ENCODE measurements around the gene IL6ST. TPM values are rescaled to one million over a fixed set of nuclear protein-coding genes. Genes with fewer than 3 reads are reported as not detected.

The IL6ST gene
- polyA plus RNA-seq, 1 donor (not counting 4 experiments of a cell fraction or from before 2014, with no cell fraction given) = 41.3 TPM

DNA sequence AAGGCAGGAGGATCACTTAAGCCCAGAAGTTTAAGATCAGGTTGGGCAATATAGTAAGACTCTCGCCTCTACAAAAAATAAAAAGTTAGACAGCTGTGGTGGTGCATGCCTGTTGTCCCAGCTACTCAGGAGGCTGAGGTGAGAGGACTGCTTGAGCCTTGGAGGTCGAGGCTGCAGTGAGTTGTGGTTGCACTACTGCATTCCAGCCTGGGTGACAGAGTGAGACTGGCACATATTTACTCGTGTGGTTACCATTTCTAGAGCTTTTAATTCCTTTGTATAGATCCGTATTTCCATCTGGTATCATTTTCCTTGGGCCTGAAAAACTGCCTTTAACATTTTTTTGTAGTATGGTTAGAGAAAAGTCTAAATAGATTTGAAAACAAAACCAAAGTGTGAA is 7.8 kb downstream of the IL6ST start:
- TF ChIP-seq EZH2 (IDR thresholded peaks at IDR 0.05; ENCODE audit: low read length) = no peak
- TF ChIP-seq, protein P1, sequence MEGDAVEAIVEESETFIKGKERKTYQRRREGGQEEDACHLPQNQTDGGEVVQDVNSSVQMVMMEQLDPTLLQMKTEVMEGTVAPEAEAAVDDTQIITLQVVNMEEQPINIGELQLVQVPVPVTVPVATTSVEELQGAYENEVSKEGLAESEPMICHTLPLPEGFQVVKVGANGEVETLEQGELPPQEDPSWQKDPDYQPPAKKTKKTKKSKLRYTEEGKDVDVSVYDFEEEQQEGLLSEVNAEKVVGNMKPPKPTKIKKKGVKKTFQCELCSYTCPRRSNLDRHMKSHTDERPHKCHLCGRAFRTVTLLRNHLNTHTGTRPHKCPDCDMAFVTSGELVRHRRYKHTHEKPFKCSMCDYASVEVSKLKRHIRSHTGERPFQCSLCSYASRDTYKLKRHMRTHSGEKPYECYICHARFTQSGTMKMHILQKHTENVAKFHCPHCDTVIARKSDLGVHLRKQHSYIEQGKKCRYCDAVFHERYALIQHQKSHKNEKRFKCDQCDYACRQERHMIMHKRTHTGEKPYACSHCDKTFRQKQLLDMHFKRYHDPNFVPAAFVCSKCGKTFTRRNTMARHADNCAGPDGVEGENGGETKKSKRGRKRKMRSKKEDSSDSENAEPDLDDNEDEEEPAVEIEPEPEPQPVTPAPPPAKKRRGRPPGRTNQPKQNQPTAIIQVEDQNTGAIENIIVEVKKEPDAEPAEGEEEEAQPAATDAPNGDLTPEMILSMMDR (optimal IDR thresholded peaks at IDR 0.05 in 1 of 3, IDR thresholded peaks at IDR 0.05 in 1 of 3, conservative IDR thresholded peaks at IDR 0.05 in 1 of 3; ENCODE audit: extremely low read depth in 1 of 3, insufficient read depth in 2 of 3, low read length in 3 of 3) = no peak
- Histone ChIP-seq H2AFZ (ENCODE audit: control insufficient read depth, low read length) (no peak overlapping the region), H3K79me2 (ENCODE audit: control insufficient read depth, insufficient read depth, low read length) (peaks cover 55% of the 10 kb centered on the region), H3K4me3 (ENCODE audit: control insufficient read depth in 2 of 3, extremely low read depth in 1 of 3, insufficient read depth in 2 of 3, low read depth in 1 of 3, low read length in 3 of 3) (no peak overlapping the region), H3K27ac (ENCODE audit: control insufficient read depth, insufficient read depth, low read length) (no peak overlapping the region), H4K20me1 (ENCODE audit: control insufficient read depth, extremely low read depth, insufficient read depth, low read length) (no peaks in the 10 kb centered on the region), H3K27me3 (ENCODE audit: control insufficient read depth, extremely low read depth, insufficient read depth, low read length) (no peaks in the 10 kb centered on the region), H3K4me1 (ENCODE audit: control insufficient read depth, extremely low read depth, insufficient read depth, low read length) (peaks cover 1% of the 10 kb centered on the region), H3K36me3 (ENCODE audit: control insufficient read depth in 2 of 2, extremely low read depth in 1 of 2, insufficient read depth in 2 of 2, low read length in 2 of 2) (peaks cover 0 to 10% of the 10 kb centered on the region in 2 experiments), H3K4me2 (ENCODE audit: control insufficient read depth, extremely low read depth, insufficient read depth, low read depth, low read length) (no peak overlapping the region), H3K9ac (ENCODE audit: control insufficient read depth, extremely low read depth, insufficient read depth, low read length) (no peak overlapping the region), H3K9me1 (ENCODE audit: control insufficient read depth, extremely low read depth, insufficient read depth, low read length) (no peaks in the 10 kb centered on the region), H3K9me3 (ENCODE audit: control insufficient read depth, low read depth, low read length) (no peaks in the 10 kb centered on the region)
- FAIRE-seq (no peak), DNase-seq (ENCODE audit: low read depth, low spot score) (no peak)
- dilution Hi-C loops (cut with MboI; ENCODE audit: extremely low pct_ligation_motif_present, low sequenced_read_pairs) = no loop called here

DNA sequence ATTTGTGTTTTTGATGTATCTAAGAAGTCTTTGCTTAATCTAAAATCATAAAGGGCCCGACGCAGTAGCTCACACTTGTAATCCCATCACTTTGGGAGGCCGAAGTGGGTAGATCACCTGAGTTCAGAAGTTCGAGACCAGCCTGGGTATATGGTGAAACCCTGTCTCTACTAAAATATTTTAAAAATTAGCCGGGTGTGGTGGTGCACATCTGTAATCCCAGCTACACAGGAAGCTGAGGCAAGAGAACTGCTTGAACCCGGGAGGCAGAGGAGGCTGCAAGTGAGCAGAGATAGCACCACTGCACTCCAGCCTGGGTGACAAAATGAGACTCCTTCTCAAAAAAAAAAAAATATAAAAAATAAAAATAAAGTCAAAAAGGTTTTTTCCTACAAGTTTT is 9.6 kb downstream of the IL6ST start:
- TF ChIP-seq EZH2 (IDR thresholded peaks at IDR 0.05; ENCODE audit: low read length) = no peak
- TF ChIP-seq, protein P1 (optimal IDR thresholded peaks at IDR 0.05 in 1 of 3, IDR thresholded peaks at IDR 0.05 in 1 of 3, conservative IDR thresholded peaks at IDR 0.05 in 1 of 3; ENCODE audit: extremely low read depth in 1 of 3, insufficient read depth in 2 of 3, low read length in 3 of 3) = no peak
- peaks cover 47% of the 10 kb centered on the region for H3K79me2 ChIP-seq (ENCODE audit: control insufficient read depth, insufficient read depth, low read length)
- H3K9ac ChIP-seq (ENCODE audit: control insufficient read depth, extremely low read depth, insufficient read depth, low read length) = no peak overlapping the region
- dilution Hi-C loops (cut with MboI; ENCODE audit: extremely low pct_ligation_motif_present, low sequenced_read_pairs) = no loop called here
- no peak overlapping the region for H3K4me2 ChIP-seq (ENCODE audit: control insufficient read depth, extremely low read depth, insufficient read depth, low read depth, low read length)
- no peak overlapping the region for H3K4me3 ChIP-seq (ENCODE audit: control insufficient read depth in 2 of 3, extremely low read depth in 1 of 3, insufficient read depth in 2 of 3, low read depth in 1 of 3, low read length in 3 of 3)
- H3K36me3 ChIP-seq (ENCODE audit: control insufficient read depth in 2 of 2, extremely low read depth in 1 of 2, insufficient read depth in 2 of 2, low read length in 2 of 2) = peaks cover 0 to 10% of the 10 kb centered on the region in 2 experiments
- no peak overlapping the region for H2AFZ ChIP-seq (ENCODE audit: control insufficient read depth, low read length)
- DNase-seq (ENCODE audit: low read depth, low spot score) (no peak), FAIRE-seq (no peak)
- no peaks in the 10 kb centered on the region for H4K20me1 ChIP-seq (ENCODE audit: control insufficient read depth, extremely low read depth, insufficient read depth, low read length)
- no peaks in the 10 kb centered on the region for H3K9me3 ChIP-seq (ENCODE audit: control insufficient read depth, low read depth, low read length)
- no peaks in the 10 kb centered on the region for H3K27me3 ChIP-seq (ENCODE audit: control insufficient read depth, extremely low read depth, insufficient read depth, low read length)
- H3K27ac ChIP-seq (ENCODE audit: control insufficient read depth, insufficient read depth, low read length) = no peak overlapping the region
- no peaks in the 10 kb centered on the region for H3K9me1 ChIP-seq (ENCODE audit: control insufficient read depth, extremely low read depth, insufficient read depth, low read length)
- H3K4me1 ChIP-seq (ENCODE audit: control insufficient read depth, extremely low read depth, insufficient read depth, low read length) = no peaks in the 10 kb centered on the region

Data from keratinocyte (primary cell).